ENCODE results near the gene IGHMBP2. TPM values are rescaled to one million over a fixed set of nuclear protein-coding genes. Genes with fewer than 3 reads are reported as not detected.

Gene IGHMBP2
- total and polyA plus RNA-seq, 2 of the 8 experiments (the other 6 are each of a cell fraction or from before 2014, with no cell fraction given): 8.4 to 17.6 TPM

GRCh38 chr11:68878022-68878421 is 25.7 kb upstream of the IGHMBP2 start:
- Histone ChIP-seq H3K18ac (ENCODE audit: extremely low read depth, low read length) (no peak overlapping the region), H2BK12ac (ENCODE audit: low read depth, low read length) (no peak overlapping the region), H3K56ac (replicated peaks; ENCODE audit: insufficient read length, low read depth, low read length) (no peak overlapping the region), H3K79me2 (ENCODE audit: control insufficient read depth in 1 of 2, insufficient read depth in 2 of 2, low read length in 2 of 2) (no peaks in the 10 kb centered on the region), H2AK5ac (ENCODE audit: low read depth, low read length) (no peak overlapping the region), H3K23ac (ENCODE audit: insufficient read length) (no peak overlapping the region), H2BK120ac (replicated peaks; ENCODE audit: low read depth, low read length) (no peak overlapping the region), H2BK5ac (ENCODE audit: low read depth, low read length) (no peak overlapping the region), H2AFZ (ENCODE audit: low read length) (no peak overlapping the region), H3K9ac (replicated peaks in 1 of 4; ENCODE audit: extremely low read depth in 1 of 4, low read depth in 3 of 4, low read length in 3 of 4) (no peak overlapping the region), H3K14ac (ENCODE audit: insufficient read length) (no peak overlapping the region), H3K23me2 (ENCODE audit: low read depth, low read length) (no peaks in the 10 kb centered on the region), H3K4ac (replicated peaks; ENCODE audit: insufficient read length, low read depth, low read length) (no peak overlapping the region), H3K27me3 (replicated peaks in 1 of 4; ENCODE audit: control insufficient read depth in 3 of 4, extremely low read depth in 1 of 4, insufficient read depth in 3 of 4, low read length in 3 of 4) (no peaks in the 10 kb centered on the region), H2BK20ac (ENCODE audit: low read length) (no peak overlapping the region), H3K79me1 (ENCODE audit: low read depth, low read length) (no peaks in the 10 kb centered on the region), H2BK15ac (ENCODE audit: low read length) (no peak overlapping the region), H3K4me3 (ENCODE audit: extremely low read depth in 1 of 4, insufficient read depth in 2 of 4, low read depth in 3 of 4, low read length in 4 of 4) (no peak overlapping the region), H3K27ac (ENCODE audit: low read depth, low read length) (no peak overlapping the region), H4K91ac (replicated peaks; ENCODE audit: insufficient read length, low read length) (no peak overlapping the region), H3K9me3 (ENCODE audit: insufficient read depth in 2 of 2, low read depth in 1 of 2, low read length in 1 of 2) (no peaks in the 10 kb centered on the region), H4K5ac (ENCODE audit: insufficient read length, low read depth, low read length) (no peak overlapping the region), H4K20me1 (replicated peaks in 1 of 2; ENCODE audit: control insufficient read depth in 1 of 2, insufficient read depth in 2 of 2, low read length in 2 of 2) (peaks cover 0 to 2% of the 10 kb centered on the region in 2 experiments), H3K4me2 (ENCODE audit: insufficient read depth in 1 of 2, low read depth in 2 of 2, low read length in 2 of 2) (no peak overlapping the region), H4K8ac (ENCODE audit: extremely low read depth, insufficient read depth, low read length) (no peak overlapping the region), H3K4me1 (replicated peaks in 1 of 4; ENCODE audit: control insufficient read depth in 3 of 4, insufficient read depth in 4 of 4, low read length in 3 of 4) (no peaks in the 10 kb centered on the region; a peak in 2 of 7 replicates), H3K36me3 (ENCODE audit: control insufficient read depth in 2 of 4, insufficient read depth in 4 of 4, low read length in 3 of 4) (no peaks in the 10 kb centered on the region)
- FAIRE-seq (no peak), DNase-seq (ENCODE audit: low read depth in 1 of 2, low spot score in 2 of 2) (no peak)
- ChIA-PET POLR2A (ENCODE audit: partially characterized antibody) (interaction anchor here (0.8 to 1.7 kb wide), 3 partner anchors 12 to 155 kb away, joined by 3 to 8 read pairs (median 3); no protein-coding TSS in a partner anchor), CTCF (ENCODE audit: partially characterized antibody) (interaction anchor here (0.8 to 3.9 kb wide), 4 partner anchors 12 to 26 kb away, joined by 3 to 17 read pairs (median 4); partner anchors contain the start of gene IGHMBP2)
- TF ChIP-seq USF2 (IDR thresholded peaks at IDR 0.05; ENCODE audit: low read length): no peak
- no peak for TF ChIP-seq TBP (IDR thresholded peaks at IDR 0.05; ENCODE audit: low read depth, low read length)
- TF ChIP-seq ASH2L (IDR thresholded peaks at IDR 0.05; ENCODE audit: low read length): no peak
- TF ChIP-seq TAF1 (IDR thresholded peaks at IDR 0.05; ENCODE audit: low read depth, low read length): no peak
- TF ChIP-seq MAFK (IDR thresholded peaks at IDR 0.05; ENCODE audit: low read depth, low read length): no peak
- TF ChIP-seq SRF (IDR thresholded peaks at IDR 0.05; ENCODE audit: low read depth, low read length): no peak
- TF ChIP-seq SIX5 (IDR thresholded peaks at IDR 0.05; ENCODE audit: low read depth, low read length): no peak
- no peak for TF ChIP-seq SAP30 (IDR thresholded peaks at IDR 0.05; ENCODE audit: insufficient read depth, insufficient replicate concordance, low read length)
- TF ChIP-seq RAD21 (IDR thresholded peaks at IDR 0.05 in 1 of 2, conservative IDR thresholded peaks at IDR 0.05 in 1 of 2; ENCODE audit: low read depth in 2 of 2, low read length in 2 of 2): no peak
- no peak for TF ChIP-seq CTBP2 (IDR thresholded peaks at IDR 0.05; ENCODE audit: borderline replicate concordance, insufficient read depth, insufficient read length, low read length)
- TF ChIP-seq GABPA (IDR thresholded peaks at IDR 0.05; ENCODE audit: borderline replicate concordance, insufficient read depth, low read length): no peak
- TF ChIP-seq YY1 (IDR thresholded peaks at IDR 0.05; ENCODE audit: low read depth, low read length): no peak
- TF ChIP-seq KDM4A (IDR thresholded peaks at IDR 0.05; ENCODE audit: low read depth, low read length, severe bottlenecking): no peak
- 93% methylated on average over 7 of the region's 7 CpGs; no CpG with 5 or more reads in 1 of the 2 experiments for WGBS, 2 experiments (ENCODE audit: extremely low coverage in 1 of 2, insufficient coverage in 1 of 2, insufficient read length in 1 of 2, insufficient replicate concordance in 2 of 2, low coverage in 1 of 2, low lambda C conversion rate in 2 of 2, missing lambda C conversion rate in 1 of 2)

Data from H1 (cell line).